K562 (cell line): ENCODE measurements around the gene IL34. TPM values are rescaled to one million over a fixed set of nuclear protein-coding genes. Genes with fewer than 3 reads are reported as not detected.

Experiments used
- ATF4 ChIP-seq: fragments of 450-650 bp; formaldehyde crosslinking; IDR thresholded peaks from 2 replicates; pipeline ENCODE4 v1.4.0; 2022; ENCODE audit warnings: mild to moderate bottlenecking, moderate library complexity
- BRD9 ChIP-seq: fragments of 450-650 bp; IDR thresholded peaks from 2 replicates; pipeline ENCODE4 v1.6.1; 2018; ENCODE audit warnings: low read depth; ENCODE audit not compliant: partially characterized antibody
- EP400 ChIP-seq: fragments of 450-650 bp; IDR thresholded peaks from 2 replicates; pipeline ENCODE4 v1.6.1; 2017; ENCODE audit warnings: antibody characterized with exemption, mild to moderate bottlenecking, moderate library complexity
- MAFG ChIP-seq: fragments of 450-650 bp; conservative IDR thresholded peaks from 2 replicates; pipeline ENCODE4 v1.6.1; 2016; ENCODE audit warnings: missing genetic modification characterization, missing compliant biosample characterization
- STAT6 ChIP-seq: sonication (generic); formaldehyde crosslinking; IDR thresholded peaks from 2 replicates; pipeline ENCODE4 v1.8.1; 2023; ENCODE audit warnings: mild to moderate bottlenecking, missing genetic modification reagents
- UBTF ChIP-seq, 2 experiments: IDR thresholded peaks; 2 replicates each; pipeline ENCODE4 v1.6.1; 2012; ENCODE audit warnings: improper control_type of control experiment in 2 of 2, low read depth in 2 of 2, low read length in 2 of 2, borderline replicate concordance in 1 of 2
- polyA plus RNA-seq, 8 experiments: library from polyadenylated mRNA; depleted of rRNA in 4 of 8; stranded (reverse) in 5 of 8; unstranded in 3 of 8; fragments of >200 nt; fragmentation: Nextera tagmentation in 2 of 8; fragmentation: Illumina TruSeq in 1 of 8; extraction: Ambion mirVana in 2 of 8; extraction: Trizol in 1 of 8; gene quantifications; 2 replicates each; pipeline versions ENCODE4 v1.2.1 to v1.2.3, GENCODE V29; 2011 to 2014; ENCODE audit warnings: inconsistent platforms in 1 of 8, missing spikeins in 1 of 8
- total RNA-seq, 7 experiments: library from RNA; depleted of rRNA in 6 of 7; stranded (reverse); fragments of >200 nt in 6 of 7; fragmentation: Illumina TruSeq in 2 of 7; extraction: Trizol in 2 of 7; gene quantifications; 2 replicates each; pipeline versions ENCODE4 v1.2.1 to v1.2.3, GENCODE V29; 2011 to 2021; ENCODE audit warnings: low replicate concordance in 1 of 7

Gene IL34
- total and polyA plus RNA-seq, 9 of the 15 experiments (the other 6 are each of a cell fraction or from before 2014, with no cell fraction given): 0.07 to 0.18 (median 0.10) TPM; not detected in 6

- TF ChIP-seq ATF4: no peak
- TF ChIP-seq BRD9: no peak
- no peak for TF ChIP-seq STAT6
- TF ChIP-seq MAFG (tag): no peak
- no peak for TF ChIP-seq EP400
- no peak for TF ChIP-seq UBTF (IDR thresholded peaks at IDR 0.05; ENCODE audit: borderline replicate concordance in 1 of 2, low read depth in 2 of 2, low read length in 2 of 2)
Observed at GRCh38 chr16:70701998-70702397, 55.6 kb downstream of the IL34 start (continued).
